ENCODE results near the gene PDE6C. TPM values are rescaled to one million over a fixed set of nuclear protein-coding genes. Genes with fewer than 3 reads are reported as not detected.

Gene PDE6C
- not detected in 2 replicates for polyA plus RNA-seq (2012; rRNA removed)
- not detected in 2 replicates for polyA plus RNA-seq (2012; cell fraction: cytosol; rRNA removed)
- polyA plus RNA-seq (2012; cell fraction: nucleus; rRNA removed) = not detected in 2 replicates

DNA sequence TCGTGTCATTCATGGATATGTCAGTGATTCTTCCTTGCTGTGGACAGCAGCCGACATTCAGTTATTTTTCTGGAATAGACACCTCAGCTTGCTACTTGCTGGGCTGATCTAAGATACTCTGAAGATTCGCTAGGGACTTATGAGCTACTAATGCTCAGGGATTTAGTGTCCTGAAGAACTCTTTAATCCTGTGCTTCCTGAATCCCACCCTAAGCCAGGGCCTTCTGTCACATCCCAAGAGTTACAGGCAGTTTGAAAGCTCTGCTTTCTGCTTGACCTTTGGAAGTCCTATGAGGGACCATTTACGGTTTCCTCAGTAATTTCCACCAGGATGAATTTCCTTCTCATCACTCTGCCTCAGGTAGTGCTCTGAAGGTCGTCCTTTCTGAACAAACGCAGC lies at the start of gene PDE6C:
PDE6C (plus strand) TSS at position 227 of the 400 bp plus-strand sequence. CDS start 189 bp downstream, outside the sequence.
- no peaks in the 10 kb centered on the region for H3K79me2 ChIP-seq (ENCODE audit: insufficient read depth)
- H3K36me3 ChIP-seq (replicated peaks in 1 of 2; ENCODE audit: control insufficient read depth in 1 of 2, insufficient read depth in 2 of 2, low read length in 1 of 2) = no peaks in the 10 kb centered on the region
- H3K27ac ChIP-seq (ENCODE audit: low read depth in 2 of 2, low read length in 1 of 2) = no peak within 1 kb of the TSS
- H3K9ac ChIP-seq = no peak within 1 kb of the TSS
- no peaks in the 10 kb centered on the region for H3K4me1 ChIP-seq (ENCODE audit: control insufficient read depth in 1 of 2, insufficient read depth in 2 of 2, low read depth in 1 of 2, low read length in 1 of 2)
- no peaks in the 10 kb centered on the region for H3K9me3 ChIP-seq
- no peak within 1 kb of the TSS for H3K4me3 ChIP-seq (ENCODE audit: low read depth in 2 of 2, low read length in 1 of 2)
- peaks cover 12% of the 10 kb centered on the region; the same call in 1 of the 2 replicates for H3K27me3 ChIP-seq (ENCODE audit: insufficient read depth)
- ChIA-PET CTCF (interaction anchor here (1.0 kb wide), 2 partner anchors 23 to 247 kb away, joined by 3 read pairs; no protein-coding TSS in a partner anchor), POLR2A (no interaction called here)
- no peaks in the 10 kb centered on the region for H4K20me1 ChIP-seq (ENCODE audit: insufficient read depth)
- no peaks in the 10 kb centered on the region for H3K9me2 ChIP-seq
- WGBS (ENCODE audit: low lambda C conversion rate) = 28% methylated on average over 6 of the region's 6 CpGs
- no peak within 1 kb of the TSS for H2AFZ ChIP-seq (ENCODE audit: low read depth)
- H3K4me2 ChIP-seq = no peak within 1 kb of the TSS
- H3F3A ChIP-seq (replicated peaks; ENCODE audit: insufficient read depth) = no peaks in the 10 kb centered on the region
- DNase-seq = no peak
- no peak for TF ChIP-seq GATA2 (CRISPR knock-in tag; IDR thresholded peaks at IDR 0.05)
- TF ChIP-seq, protein P1, sequence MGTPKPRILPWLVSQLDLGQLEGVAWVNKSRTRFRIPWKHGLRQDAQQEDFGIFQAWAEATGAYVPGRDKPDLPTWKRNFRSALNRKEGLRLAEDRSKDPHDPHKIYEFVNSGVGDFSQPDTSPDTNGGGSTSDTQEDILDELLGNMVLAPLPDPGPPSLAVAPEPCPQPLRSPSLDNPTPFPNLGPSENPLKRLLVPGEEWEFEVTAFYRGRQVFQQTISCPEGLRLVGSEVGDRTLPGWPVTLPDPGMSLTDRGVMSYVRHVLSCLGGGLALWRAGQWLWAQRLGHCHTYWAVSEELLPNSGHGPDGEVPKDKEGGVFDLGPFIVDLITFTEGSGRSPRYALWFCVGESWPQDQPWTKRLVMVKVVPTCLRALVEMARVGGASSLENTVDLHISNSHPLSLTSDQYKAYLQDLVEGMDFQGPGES (IDR thresholded peaks at IDR 0.05; ENCODE audit: low read depth, low read length) = no peak
- no peak for TF ChIP-seq TCF12 (IDR thresholded peaks at IDR 0.05)
- no peak for TF ChIP-seq CHD2 (IDR thresholded peaks at IDR 0.05; ENCODE audit: low read length, partially characterized antibody)
- no peak for TF ChIP-seq TEAD4 (IDR thresholded peaks at IDR 0.05; ENCODE audit: borderline replicate concordance, insufficient read depth)
- TF ChIP-seq NRF1 (IDR thresholded peaks at IDR 0.05; ENCODE audit: low read depth, low read length) = no peak
- TF ChIP-seq RCOR1 (IDR thresholded peaks at IDR 0.05; ENCODE audit: low read length) = no peak

DNA sequence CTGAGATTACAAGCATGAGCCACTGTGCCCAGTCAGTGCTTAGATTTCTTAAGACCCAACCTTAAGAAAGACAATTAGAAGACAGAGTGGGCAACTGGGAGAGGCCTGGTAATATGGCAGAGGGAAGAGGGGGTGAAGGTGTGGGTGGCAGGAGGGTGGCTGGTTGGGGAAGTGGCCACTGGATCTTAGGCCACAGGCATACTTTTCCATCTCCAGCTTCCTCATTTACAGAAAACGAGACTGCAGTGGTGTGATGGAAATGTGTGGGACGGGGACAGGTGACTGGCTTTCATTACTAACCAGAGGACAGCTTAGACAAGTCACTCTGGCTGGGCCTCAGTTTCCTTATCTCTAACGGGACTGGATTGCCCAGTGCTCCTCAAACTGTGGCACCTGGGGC lies 46.9 kb upstream of the PDE6C start:
- DNase-seq = no peak
- CTCF ChIA-PET = interaction anchor here (0.7 to 1.8 kb wide), 2 partner anchors 11 to 24 kb away, joined by 3 to 12 read pairs; no protein-coding TSS in a partner anchor
- TF ChIP-seq, protein P2, sequence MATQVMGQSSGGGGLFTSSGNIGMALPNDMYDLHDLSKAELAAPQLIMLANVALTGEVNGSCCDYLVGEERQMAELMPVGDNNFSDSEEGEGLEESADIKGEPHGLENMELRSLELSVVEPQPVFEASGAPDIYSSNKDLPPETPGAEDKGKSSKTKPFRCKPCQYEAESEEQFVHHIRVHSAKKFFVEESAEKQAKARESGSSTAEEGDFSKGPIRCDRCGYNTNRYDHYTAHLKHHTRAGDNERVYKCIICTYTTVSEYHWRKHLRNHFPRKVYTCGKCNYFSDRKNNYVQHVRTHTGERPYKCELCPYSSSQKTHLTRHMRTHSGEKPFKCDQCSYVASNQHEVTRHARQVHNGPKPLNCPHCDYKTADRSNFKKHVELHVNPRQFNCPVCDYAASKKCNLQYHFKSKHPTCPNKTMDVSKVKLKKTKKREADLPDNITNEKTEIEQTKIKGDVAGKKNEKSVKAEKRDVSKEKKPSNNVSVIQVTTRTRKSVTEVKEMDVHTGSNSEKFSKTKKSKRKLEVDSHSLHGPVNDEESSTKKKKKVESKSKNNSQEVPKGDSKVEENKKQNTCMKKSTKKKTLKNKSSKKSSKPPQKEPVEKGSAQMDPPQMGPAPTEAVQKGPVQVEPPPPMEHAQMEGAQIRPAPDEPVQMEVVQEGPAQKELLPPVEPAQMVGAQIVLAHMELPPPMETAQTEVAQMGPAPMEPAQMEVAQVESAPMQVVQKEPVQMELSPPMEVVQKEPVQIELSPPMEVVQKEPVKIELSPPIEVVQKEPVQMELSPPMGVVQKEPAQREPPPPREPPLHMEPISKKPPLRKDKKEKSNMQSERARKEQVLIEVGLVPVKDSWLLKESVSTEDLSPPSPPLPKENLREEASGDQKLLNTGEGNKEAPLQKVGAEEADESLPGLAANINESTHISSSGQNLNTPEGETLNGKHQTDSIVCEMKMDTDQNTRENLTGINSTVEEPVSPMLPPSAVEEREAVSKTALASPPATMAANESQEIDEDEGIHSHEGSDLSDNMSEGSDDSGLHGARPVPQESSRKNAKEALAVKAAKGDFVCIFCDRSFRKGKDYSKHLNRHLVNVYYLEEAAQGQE (IDR thresholded peaks at IDR 0.05; ENCODE audit: low read depth, low read length) = no peak
- TF ChIP-seq POLR2AphosphoS5 (IDR thresholded peaks at IDR 0.05; ENCODE audit: low read depth, low read length) (no peak), EP300 (IDR thresholded peaks at IDR 0.05; ENCODE audit: borderline replicate concordance in 1 of 2, low read depth in 1 of 2, low read length in 1 of 2) (no peak), FOXJ3 (CRISPR knock-in tag; IDR thresholded peaks at IDR 0.05) (no peak), YY1 (IDR thresholded peaks at IDR 0.05; ENCODE audit: low read depth) (no peak), RAD21 (IDR thresholded peaks at IDR 0.05; ENCODE audit: low read length) (no peak), NFIC (IDR thresholded peaks at IDR 0.05; ENCODE audit: borderline replicate concordance) (no peak), TAF1 (IDR thresholded peaks at IDR 0.05; ENCODE audit: borderline replicate concordance, low read depth, low read length) (no peak), MXI1 (IDR thresholded peaks at IDR 0.05; ENCODE audit: low read depth, low read length) (no peak), SIN3A (IDR thresholded peaks at IDR 0.05; ENCODE audit: borderline replicate concordance, low read depth, low read length) (no peak), RFX5 (IDR thresholded peaks at IDR 0.05; ENCODE audit: low read length) (no peak), MEF2A (IDR thresholded peaks at IDR 0.05; ENCODE audit: borderline replicate concordance, low read depth) (no peak), CHD2 (IDR thresholded peaks at IDR 0.05; ENCODE audit: low read length, partially characterized antibody) (no peak)
- TF ChIP-seq, protein P3, sequence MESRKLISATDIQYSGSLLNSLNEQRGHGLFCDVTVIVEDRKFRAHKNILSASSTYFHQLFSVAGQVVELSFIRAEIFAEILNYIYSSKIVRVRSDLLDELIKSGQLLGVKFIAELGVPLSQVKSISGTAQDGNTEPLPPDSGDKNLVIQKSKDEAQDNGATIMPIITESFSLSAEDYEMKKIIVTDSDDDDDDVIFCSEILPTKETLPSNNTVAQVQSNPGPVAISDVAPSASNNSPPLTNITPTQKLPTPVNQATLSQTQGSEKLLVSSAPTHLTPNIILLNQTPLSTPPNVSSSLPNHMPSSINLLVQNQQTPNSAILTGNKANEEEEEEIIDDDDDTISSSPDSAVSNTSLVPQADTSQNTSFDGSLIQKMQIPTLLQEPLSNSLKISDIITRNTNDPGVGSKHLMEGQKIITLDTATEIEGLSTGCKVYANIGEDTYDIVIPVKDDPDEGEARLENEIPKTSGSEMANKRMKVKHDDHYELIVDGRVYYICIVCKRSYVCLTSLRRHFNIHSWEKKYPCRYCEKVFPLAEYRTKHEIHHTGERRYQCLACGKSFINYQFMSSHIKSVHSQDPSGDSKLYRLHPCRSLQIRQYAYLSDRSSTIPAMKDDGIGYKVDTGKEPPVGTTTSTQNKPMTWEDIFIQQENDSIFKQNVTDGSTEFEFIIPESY (IDR thresholded peaks at IDR 0.05; ENCODE audit: borderline replicate concordance, low read depth) = no peak
- TF ChIP-seq, protein P1 (IDR thresholded peaks at IDR 0.05; ENCODE audit: low read depth, low read length) = no peak

More for the DNA sequence above, 46.9 kb upstream of the PDE6C start:
- H3K4me1 ChIP-seq (ENCODE audit: control insufficient read depth in 1 of 2, insufficient read depth in 2 of 2, low read depth in 1 of 2, low read length in 1 of 2) = no peaks in the 10 kb centered on the region; a peak in 1 of 4 replicates
- POLR2A ChIA-PET = no interaction called here
- H3K79me2 ChIP-seq (ENCODE audit: insufficient read depth) = no peaks in the 10 kb centered on the region
- 19% methylated on average over 3 of the region's 3 CpGs for WGBS (ENCODE audit: low lambda C conversion rate)
- no peak overlapping the region for H3K27ac ChIP-seq (ENCODE audit: low read depth in 2 of 2, low read length in 1 of 2)
- no peak overlapping the region for H3K4me2 ChIP-seq
- no peak overlapping the region for H3K4me3 ChIP-seq (ENCODE audit: low read depth in 2 of 2, low read length in 1 of 2)
- no peaks in the 10 kb centered on the region for H3F3A ChIP-seq (replicated peaks; ENCODE audit: insufficient read depth)
- no peaks in the 10 kb centered on the region for H4K20me1 ChIP-seq (ENCODE audit: insufficient read depth)
- no peak overlapping the region for H2AFZ ChIP-seq (ENCODE audit: low read depth)
- no peak overlapping the region for H3K9ac ChIP-seq
- H3K27me3 ChIP-seq (ENCODE audit: insufficient read depth) = peaks cover 43% of the 10 kb centered on the region; the same call in 1 of the 2 replicates
- no peaks in the 10 kb centered on the region for H3K9me2 ChIP-seq
- H3K9me3 ChIP-seq = no peaks in the 10 kb centered on the region
- no peaks in the 10 kb centered on the region for H3K36me3 ChIP-seq (replicated peaks in 1 of 2; ENCODE audit: control insufficient read depth in 1 of 2, insufficient read depth in 2 of 2, low read length in 1 of 2)

All from SK-N-SH (cell line).